GM23338 (cell line): Measurements from ENCODE around the gene FBXL17. TPM values are rescaled to one million over a fixed set of nuclear protein-coding genes. Genes with fewer than 3 reads are reported as not detected.

Experiments
- ATAC-seq: fragments of 200-7000 bp; cut with Tn5 transposase; 3 replicates; pipeline ENCODE4 v1.9.1; 2020
- DNase-seq: peaks from one replicate; pipeline ENCODE4 v3.0.0-alpha.2; 2015; ENCODE audit warnings: low spot score
- H2AFZ ChIP-seq: fragments of 200-600 bp; sonication (generic); 2 replicates; pipeline ENCODE4 v1.8.0; 2016; ENCODE audit warnings: antibody characterized with exemption, mild to moderate bottlenecking, moderate library complexity
- H3F3A ChIP-seq: fragments of 200-600 bp; sonication (generic); replicated peaks from 2 replicates; pipeline ENCODE4 v1.8.0; 2017; ENCODE audit warnings: antibody characterized with exemption, mixed run types, low read depth
- H3K27ac ChIP-seq: fragments of 200-600 bp; sonication (generic); 2 replicates; pipeline ENCODE4 v1.6.1; 2016; ENCODE audit warnings: low read depth
- H3K27me3 ChIP-seq: fragments of 200-600 bp; sonication (generic); 2 replicates; pipeline ENCODE4 v1.8.0; 2016; ENCODE audit warnings: mild to moderate bottlenecking, mixed run types, moderate library complexity; ENCODE audit not compliant: insufficient read depth
- H3K36me3 ChIP-seq: fragments of 200-600 bp; sonication (generic); 2 replicates; pipeline ENCODE4 v1.8.0; 2016; ENCODE audit warnings: mild to moderate bottlenecking; ENCODE audit not compliant: insufficient read depth
- H3K4me1 ChIP-seq: fragments of 200-600 bp; sonication (generic); 2 replicates; pipeline ENCODE4 v1.8.0; 2016; ENCODE audit warnings: mild to moderate bottlenecking, moderate library complexity; ENCODE audit not compliant: insufficient read depth
- H3K4me2 ChIP-seq: fragments of 200-600 bp; sonication (generic); 2 replicates; pipeline ENCODE4 v1.7.1; 2017; ENCODE audit warnings: mixed run types
- H3K4me3 ChIP-seq: fragments of 200-600 bp; sonication (generic); 2 replicates; pipeline ENCODE4 v1.6.1; 2016; ENCODE audit warnings: mixed run types
- H3K79me2 ChIP-seq: fragments of 200-600 bp; sonication (generic); replicated peaks from 2 replicates; pipeline ENCODE4 v1.8.0; 2017; ENCODE audit warnings: mild to moderate bottlenecking; ENCODE audit not compliant: insufficient read depth
- H3K9me2 ChIP-seq: fragments of 200-600 bp; sonication (generic); 2 replicates; pipeline ENCODE4 v1.8.0; 2017; ENCODE audit not compliant: insufficient read depth
- H4K20me1 ChIP-seq: fragments of 200-600 bp; sonication (generic); replicated peaks from 2 replicates; pipeline ENCODE4 v1.8.0; 2017; ENCODE audit warnings: mild to moderate bottlenecking; ENCODE audit not compliant: insufficient read depth
- H3K27ac Mint-ChIP-seq: 2 replicates; pipeline ENCODE4 v1.8.0; 2020; ENCODE audit warnings: inconsistent platforms, mild to moderate bottlenecking, moderate library complexity, mixed read lengths
- H3K27me3 Mint-ChIP-seq: 3 replicates; pipeline ENCODE4 v1.8.0; 2022; ENCODE audit warnings: low read depth, mild to moderate bottlenecking, moderate library complexity, mixed read lengths, inconsistent platforms; ENCODE audit not compliant: insufficient read depth, poor library complexity
- H3K36me3 Mint-ChIP-seq: 3 replicates; pipeline ENCODE4 v1.8.0; 2021; ENCODE audit warnings: low read depth, mild to moderate bottlenecking, inconsistent platforms, moderate library complexity, mixed read lengths
- H3K4me1 Mint-ChIP-seq: 3 replicates; pipeline ENCODE4 v1.8.0; 2020; ENCODE audit warnings: mild to moderate bottlenecking, inconsistent platforms, mixed read lengths
- H3K4me3 Mint-ChIP-seq: 3 replicates; pipeline ENCODE4 v1.8.0; 2021; ENCODE audit warnings: moderate library complexity, mild to moderate bottlenecking, inconsistent platforms, mixed read lengths
- H3K9me3 Mint-ChIP-seq: 3 replicates; pipeline ENCODE4 v1.8.0; 2020; ENCODE audit warnings: moderate library complexity, mild to moderate bottlenecking, inconsistent platforms, mixed read lengths
- CREB1 ChIP-seq: fragments of 250-450 bp; sonication (Bioruptor Pico); IDR thresholded peaks from 2 replicates; pipeline ENCODE4 v1.5.0; 2020; ENCODE audit warnings: low read depth, mild to moderate bottlenecking, moderate library complexity
- CTCF ChIP-seq, 2 experiments: fragments of 200-600 bp in 1 of 2; sonication (generic) in 1 of 2; conservative IDR thresholded peaks; 2 replicates each; pipeline versions ENCODE4 v1.5.1 to v1.6.1; 2016 to 2017; ENCODE audit warnings: antibody characterized with exemption in 2 of 2, low read depth in 2 of 2, mild to moderate bottlenecking in 2 of 2, moderate library complexity in 1 of 2
- ETS1 ChIP-seq: IDR thresholded peaks from 2 replicates; pipeline ENCODE4 v1.6.1; 2016; ENCODE audit warnings: antibody characterized with exemption
- JUNB ChIP-seq: IDR thresholded peaks from one replicate; pipeline ENCODE4 v1.6.1; 2016; ENCODE audit warnings: antibody characterized with exemption; ENCODE audit not compliant: unreplicated experiment
- POLR2AphosphoS5 ChIP-seq: IDR thresholded peaks from 2 replicates; pipeline ENCODE4 v1.6.1; 2016; ENCODE audit warnings: antibody characterized with exemption, low read depth
- STAT1 ChIP-seq: IDR thresholded peaks from one replicate; pipeline ENCODE4 v1.6.1; 2016; ENCODE audit warnings: antibody characterized with exemption; ENCODE audit not compliant: unreplicated experiment
- ZNF114 ChIP-seq: fragments of 250-450 bp; sonication (Bioruptor Pico); IDR thresholded peaks from 2 replicates; pipeline ENCODE4 v1.5.0; 2020; ENCODE audit warnings: mild to moderate bottlenecking, moderate library complexity
- ZNF331 ChIP-seq: fragments of 250-450 bp; sonication (Bioruptor Pico); IDR thresholded peaks from 2 replicates; pipeline ENCODE4 v1.5.0; 2020; ENCODE audit warnings: low read depth, mild to moderate bottlenecking, moderate library complexity
- polyA plus RNA-seq: library from polyadenylated mRNA; unstranded; fragments of >200 nt; fragmentation: Nextera tagmentation; extraction: Ambion mirVana; gene quantifications from 2 replicates; pipeline ENCODE4 v1.2.1, GENCODE V29; 2016
- total RNA-seq: library from RNA; depleted of rRNA; stranded (reverse); fragments of >200 nt; shearing (Covaris generic); gene quantifications from 2 replicates; pipeline ENCODE4 v1.2.3, GENCODE V29; 2014
- TF ChIP-seq, protein P1 (sequence below): IDR thresholded peaks from one replicate; pipeline ENCODE4 v1.6.1; 2018; ENCODE audit warnings: antibody characterized with exemption; ENCODE audit not compliant: unreplicated experiment

The FBXL17 gene
- total and polyA plus RNA-seq, 2 experiments from 2014 or later: 2.0 to 2.7 TPM

- Mint-ChIP-seq H3K4me3 (no peak overlapping the region), H3K36me3 (no peaks in the 10 kb centered on the region), H3K27me3 (peaks cover 6% of the 10 kb centered on the region), H3K9me3 (no peaks in the 10 kb centered on the region), H3K27ac (no peak overlapping the region), H3K4me1 (peaks cover 19% of the 10 kb centered on the region)
- Histone ChIP-seq H2AFZ (no peak overlapping the region), H3K9me2 (peaks cover 8% of the 10 kb centered on the region; the same call in 1 of the 2 replicates), H3K36me3 (no peaks in the 10 kb centered on the region), H3F3A (no peaks in the 10 kb centered on the region), H4K20me1 (no peaks in the 10 kb centered on the region), H3K79me2 (no peaks in the 10 kb centered on the region), H3K4me1 (no peaks in the 10 kb centered on the region; the same call in 1 of the 2 replicates), H3K27me3 (no peaks in the 10 kb centered on the region), H3K4me3 (no peak overlapping the region), H3K4me2 (no peak overlapping the region), H3K27ac (no peak overlapping the region)
- no peak for DNase-seq
- ATAC-seq: no peak
- TF ChIP-seq, protein P1, sequence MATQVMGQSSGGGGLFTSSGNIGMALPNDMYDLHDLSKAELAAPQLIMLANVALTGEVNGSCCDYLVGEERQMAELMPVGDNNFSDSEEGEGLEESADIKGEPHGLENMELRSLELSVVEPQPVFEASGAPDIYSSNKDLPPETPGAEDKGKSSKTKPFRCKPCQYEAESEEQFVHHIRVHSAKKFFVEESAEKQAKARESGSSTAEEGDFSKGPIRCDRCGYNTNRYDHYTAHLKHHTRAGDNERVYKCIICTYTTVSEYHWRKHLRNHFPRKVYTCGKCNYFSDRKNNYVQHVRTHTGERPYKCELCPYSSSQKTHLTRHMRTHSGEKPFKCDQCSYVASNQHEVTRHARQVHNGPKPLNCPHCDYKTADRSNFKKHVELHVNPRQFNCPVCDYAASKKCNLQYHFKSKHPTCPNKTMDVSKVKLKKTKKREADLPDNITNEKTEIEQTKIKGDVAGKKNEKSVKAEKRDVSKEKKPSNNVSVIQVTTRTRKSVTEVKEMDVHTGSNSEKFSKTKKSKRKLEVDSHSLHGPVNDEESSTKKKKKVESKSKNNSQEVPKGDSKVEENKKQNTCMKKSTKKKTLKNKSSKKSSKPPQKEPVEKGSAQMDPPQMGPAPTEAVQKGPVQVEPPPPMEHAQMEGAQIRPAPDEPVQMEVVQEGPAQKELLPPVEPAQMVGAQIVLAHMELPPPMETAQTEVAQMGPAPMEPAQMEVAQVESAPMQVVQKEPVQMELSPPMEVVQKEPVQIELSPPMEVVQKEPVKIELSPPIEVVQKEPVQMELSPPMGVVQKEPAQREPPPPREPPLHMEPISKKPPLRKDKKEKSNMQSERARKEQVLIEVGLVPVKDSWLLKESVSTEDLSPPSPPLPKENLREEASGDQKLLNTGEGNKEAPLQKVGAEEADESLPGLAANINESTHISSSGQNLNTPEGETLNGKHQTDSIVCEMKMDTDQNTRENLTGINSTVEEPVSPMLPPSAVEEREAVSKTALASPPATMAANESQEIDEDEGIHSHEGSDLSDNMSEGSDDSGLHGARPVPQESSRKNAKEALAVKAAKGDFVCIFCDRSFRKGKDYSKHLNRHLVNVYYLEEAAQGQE: no peak
- TF ChIP-seq POLR2AphosphoS5: no peak
- no peak for TF ChIP-seq CREB1
- TF ChIP-seq STAT1: no peak
- TF ChIP-seq ZNF114: no peak
- no peak for TF ChIP-seq CTCF (conservative IDR thresholded peaks at IDR 0.05; ENCODE audit: low read depth in 2 of 2)
- TF ChIP-seq JUNB: no peak
- TF ChIP-seq ZNF331 (CRISPR knock-in tag): no peak
These were observed 143.4 kb downstream of the FBXL17 start for GRCh38 chr5:108238461-108238860.

DNA sequence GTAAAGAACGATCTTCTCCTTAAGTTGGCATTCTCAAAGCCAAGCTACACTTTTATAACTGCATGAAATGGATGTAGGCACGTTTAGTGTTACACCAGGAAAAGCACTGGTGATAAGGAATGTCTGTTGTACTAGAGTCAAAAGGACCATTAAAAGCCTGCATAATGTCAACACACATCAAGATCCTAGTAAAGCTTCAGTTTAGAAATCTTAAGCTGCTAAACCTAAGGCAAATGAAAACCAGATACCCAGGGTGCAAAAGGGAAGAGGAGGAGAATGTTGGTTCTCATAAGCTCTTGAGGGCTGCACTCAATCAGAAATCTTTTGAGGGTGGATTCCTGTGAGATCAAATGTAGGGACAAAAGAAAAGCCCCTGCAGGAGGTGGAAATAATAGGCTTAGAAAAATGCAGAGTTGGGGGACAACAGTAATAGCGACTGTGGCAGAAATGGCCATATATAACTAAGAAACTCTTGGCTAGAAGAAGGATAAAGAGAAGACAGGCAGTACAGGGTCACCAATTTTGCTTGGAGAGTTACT lies 148.2 kb downstream of the FBXL17 start:
- Histone ChIP-seq H3F3A (no peaks in the 10 kb centered on the region), H3K36me3 (no peaks in the 10 kb centered on the region), H3K4me2 (no peak overlapping the region), H3K4me1 (no peaks in the 10 kb centered on the region), H2AFZ (no peak overlapping the region), H3K4me3 (no peak overlapping the region), H3K9me2 (no peaks in the 10 kb centered on the region), H4K20me1 (no peaks in the 10 kb centered on the region), H3K27me3 (no peaks in the 10 kb centered on the region), H3K79me2 (no peaks in the 10 kb centered on the region), H3K27ac (no peak overlapping the region)
- Mint-ChIP-seq H3K9me3 (no peaks in the 10 kb centered on the region), H3K27ac (no peak overlapping the region), H3K27me3 (peaks cover 1% of the 10 kb centered on the region), H3K36me3 (no peaks in the 10 kb centered on the region; the same call in 2 of the 3 replicates), H3K4me3 (no peak overlapping the region), H3K4me1 (peaks cover 10% of the 10 kb centered on the region)
- no peak for DNase-seq
- ATAC-seq: no peak
- TF ChIP-seq POLR2AphosphoS5: no peak
- no peak for TF ChIP-seq ETS1
- TF ChIP-seq JUNB: no peak
- TF ChIP-seq CREB1: no peak
- no peak for TF ChIP-seq ZNF331 (CRISPR knock-in tag)
